ENCODE results near the gene PAN3.

PAN3 gene

DNA sequence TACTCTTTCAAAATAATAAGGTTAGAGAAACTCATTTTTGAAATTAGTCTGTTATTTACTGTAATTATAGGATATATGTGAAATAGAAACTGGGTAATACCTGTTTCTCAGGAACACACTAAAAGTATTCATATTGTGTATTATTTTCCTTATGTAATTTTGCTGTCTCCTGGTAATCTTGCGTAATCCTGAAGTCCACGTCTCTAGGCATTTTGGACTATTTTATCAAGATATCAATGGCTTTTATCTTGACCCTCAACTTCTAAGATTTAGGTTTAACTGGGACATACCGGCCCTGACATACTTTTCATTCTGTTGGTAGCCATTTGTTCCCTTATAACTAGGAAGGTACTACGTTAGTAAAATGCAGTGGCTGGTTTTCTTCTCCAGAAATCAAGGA is 80.3 kb downstream of the PAN3 start:
- H4K12ac ChIP-seq (ENCODE audit: low read depth, low read length): no peak overlapping the region
- no peak overlapping the region for H2AFZ ChIP-seq (ENCODE audit: insufficient read depth, low read length, poor library complexity)
- no CpG with 5 or more reads among the region's 4 CpGs for WGBS (ENCODE audit: extremely low coverage, insufficient coverage, insufficient read length)
- H2AK5ac ChIP-seq (ENCODE audit: low read length): no peak overlapping the region
- no peaks in the 10 kb centered on the region for H3K4me1 ChIP-seq (ENCODE audit: control insufficient read depth in 1 of 2, insufficient read depth in 2 of 2, low read length in 2 of 2)
- H2BK5ac ChIP-seq (ENCODE audit: low read depth, low read length, poor library complexity): no peak overlapping the region
- no peak overlapping the region for H2BK12ac ChIP-seq (ENCODE audit: low read length)
- no peak overlapping the region for H3K27ac ChIP-seq (ENCODE audit: low read depth, low read length)
- H3K79me1 ChIP-seq (ENCODE audit: low read length): no peaks in the 10 kb centered on the region
- no peak overlapping the region for H3K18ac ChIP-seq (ENCODE audit: low read length)
- H3K79me2 ChIP-seq (ENCODE audit: control insufficient read depth, insufficient read depth, low read length, poor library complexity): no peaks in the 10 kb centered on the region
- H3K4ac ChIP-seq (ENCODE audit: low read depth, low read length): no peak overlapping the region
- no peak overlapping the region for H3K9ac ChIP-seq (ENCODE audit: low read length)
- H3K36me3 ChIP-seq (ENCODE audit: control insufficient read depth in 1 of 2, insufficient read depth in 2 of 2, low read length in 2 of 2): peaks cover 2 to 4% of the 10 kb centered on the region in 2 experiments
- H2BK120ac ChIP-seq (ENCODE audit: insufficient read depth, low read length, poor library complexity): no peak overlapping the region
- no peak overlapping the region for H4K91ac ChIP-seq (ENCODE audit: low read depth, low read length)
- peak in 1 of 2 donors; percentile 75 for DNase-seq
- no peak overlapping the region for H3K14ac ChIP-seq (ENCODE audit: low read length)
- no peaks in the 10 kb centered on the region for H3K9me3 ChIP-seq (ENCODE audit: insufficient read depth, low read depth, low read length)
- no peak overlapping the region for H4K8ac ChIP-seq (ENCODE audit: low read depth, low read length)
- no peak overlapping the region for H3K4me2 ChIP-seq (ENCODE audit: low read length)
- no peak overlapping the region for H3K4me3 ChIP-seq (ENCODE audit: low read depth, low read length)
- no peaks in the 10 kb centered on the region for H3K27me3 ChIP-seq (ENCODE audit: insufficient read depth, low read length)
- H3K23ac ChIP-seq (ENCODE audit: low read length): no peak overlapping the region

DNA sequence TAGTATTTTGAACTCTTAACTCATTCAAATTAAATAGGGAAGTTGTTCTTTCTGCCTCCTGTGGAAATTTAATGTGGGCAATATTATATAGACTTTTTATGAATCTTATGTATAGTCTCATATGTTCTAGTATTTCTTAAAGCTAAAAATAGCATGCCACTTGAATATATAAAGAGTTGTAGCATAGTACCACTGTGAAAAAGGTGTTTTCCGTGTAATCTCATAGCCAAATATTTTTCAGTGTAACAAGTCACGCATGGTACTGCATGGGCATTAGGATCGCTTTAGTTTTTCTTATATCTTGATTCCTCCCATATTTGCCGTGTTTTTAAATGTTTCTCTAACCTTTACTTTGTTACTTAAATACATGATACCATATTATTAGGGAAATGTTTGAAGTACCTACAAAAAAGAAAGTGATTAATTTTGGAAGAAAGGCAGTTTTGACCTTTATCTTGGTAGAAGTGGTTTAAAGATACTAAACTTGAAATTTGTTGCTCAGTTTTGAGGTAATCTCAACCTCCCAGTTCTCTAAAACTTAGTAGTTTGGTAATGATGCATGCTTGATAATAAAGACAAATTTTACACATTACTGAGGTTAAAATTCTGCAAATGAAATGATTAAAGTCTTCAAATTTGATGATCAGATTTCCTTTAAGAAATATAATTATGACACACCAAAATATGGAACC is 81.2 kb downstream of the PAN3 start:
- no peaks in the 10 kb centered on the region for H3K79me2 ChIP-seq (ENCODE audit: control insufficient read depth, insufficient read depth, low read length, poor library complexity)

DNA sequence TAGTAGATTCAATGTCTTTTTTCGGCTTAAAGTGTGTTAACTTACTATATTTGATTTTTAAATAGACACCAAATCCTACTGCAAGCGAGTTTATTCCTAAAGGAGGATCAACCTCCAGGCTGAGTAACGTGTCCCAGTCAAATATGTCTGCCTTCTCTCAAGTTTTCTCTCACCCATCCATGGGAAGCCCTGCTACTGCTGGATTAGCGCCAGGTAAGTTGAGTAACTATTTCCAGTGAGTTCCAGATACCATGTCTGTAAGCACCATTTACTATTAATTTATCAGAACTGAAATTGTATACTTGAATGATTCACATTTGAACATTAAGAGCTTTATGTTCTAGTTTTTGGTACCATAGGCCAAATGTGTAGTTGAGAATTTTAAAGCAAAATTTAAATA is 81.8 kb downstream of the PAN3 start:
- Histone ChIP-seq H2BK5ac (ENCODE audit: low read depth, low read length, poor library complexity) (no peak overlapping the region), H3K27ac (ENCODE audit: low read depth, low read length) (no peak overlapping the region), H3K14ac (ENCODE audit: low read length) (no peak overlapping the region), H3K23ac (ENCODE audit: low read length) (no peak overlapping the region), H2AK5ac (ENCODE audit: low read length) (no peak overlapping the region), H3K36me3 (ENCODE audit: control insufficient read depth in 1 of 2, insufficient read depth in 2 of 2, low read length in 2 of 2) (peaks cover 0 to 1% of the 10 kb centered on the region in 2 experiments), H2BK12ac (ENCODE audit: low read length) (no peak overlapping the region), H3K4ac (ENCODE audit: low read depth, low read length) (no peak overlapping the region), H3K4me2 (ENCODE audit: low read length) (no peak overlapping the region), H3K9ac (ENCODE audit: low read length) (no peak overlapping the region), H4K91ac (ENCODE audit: low read depth, low read length) (no peak overlapping the region), H3K27me3 (ENCODE audit: insufficient read depth, low read length) (no peaks in the 10 kb centered on the region), H2BK120ac (ENCODE audit: insufficient read depth, low read length, poor library complexity) (no peak overlapping the region), H4K8ac (ENCODE audit: low read depth, low read length) (no peak overlapping the region), H3K4me3 (ENCODE audit: low read depth, low read length) (no peak overlapping the region), H3K4me1 (ENCODE audit: control insufficient read depth in 1 of 2, insufficient read depth in 2 of 2, low read length in 2 of 2) (no peaks in the 10 kb centered on the region), H3K79me1 (ENCODE audit: low read length) (no peaks in the 10 kb centered on the region), H2AFZ (ENCODE audit: insufficient read depth, low read length, poor library complexity) (no peak overlapping the region), H3K79me2 (ENCODE audit: control insufficient read depth, insufficient read depth, low read length, poor library complexity) (no peaks in the 10 kb centered on the region), H4K12ac (ENCODE audit: low read depth, low read length) (no peak overlapping the region), H3K9me3 (ENCODE audit: insufficient read depth, low read depth, low read length) (no peaks in the 10 kb centered on the region), H3K18ac (ENCODE audit: low read length) (no peak overlapping the region)
- no peak for DNase-seq
- WGBS (ENCODE audit: extremely low coverage, insufficient coverage, insufficient read length): no CpG with 5 or more reads among the region's 4 CpGs

More for the DNA sequence above, 81.2 kb downstream of the PAN3 start:
- no peaks in the 10 kb centered on the region for H3K79me1 ChIP-seq (ENCODE audit: low read length)
- no peak overlapping the region for H2AFZ ChIP-seq (ENCODE audit: insufficient read depth, low read length, poor library complexity)
- no peak overlapping the region for H3K18ac ChIP-seq (ENCODE audit: low read length)
- H4K8ac ChIP-seq (ENCODE audit: low read depth, low read length): no peak overlapping the region
- H3K27me3 ChIP-seq (ENCODE audit: insufficient read depth, low read length): no peaks in the 10 kb centered on the region
- H2BK5ac ChIP-seq (ENCODE audit: low read depth, low read length, poor library complexity): no peak overlapping the region
- no peak overlapping the region for H2AK5ac ChIP-seq (ENCODE audit: low read length)
- WGBS (ENCODE audit: extremely low coverage, insufficient coverage, insufficient read length): no CpG with 5 or more reads among the region's 4 CpGs
- peaks cover 2 to 4% of the 10 kb centered on the region in 2 experiments for H3K36me3 ChIP-seq (ENCODE audit: control insufficient read depth in 1 of 2, insufficient read depth in 2 of 2, low read length in 2 of 2)
- H3K4me3 ChIP-seq (ENCODE audit: low read depth, low read length): no peak overlapping the region
- H2BK120ac ChIP-seq (ENCODE audit: insufficient read depth, low read length, poor library complexity): no peak overlapping the region
- H3K9me3 ChIP-seq (ENCODE audit: insufficient read depth, low read depth, low read length): no peaks in the 10 kb centered on the region
- H3K9ac ChIP-seq (ENCODE audit: low read length): no peak overlapping the region
- H3K4me2 ChIP-seq (ENCODE audit: low read length): no peak overlapping the region
- no peak overlapping the region for H3K14ac ChIP-seq (ENCODE audit: low read length)
- DNase-seq: no peak
- H2BK12ac ChIP-seq (ENCODE audit: low read length): no peak overlapping the region
- no peak overlapping the region for H3K23ac ChIP-seq (ENCODE audit: low read length)
- no peak overlapping the region for H3K27ac ChIP-seq (ENCODE audit: low read depth, low read length)
- H3K4ac ChIP-seq (ENCODE audit: low read depth, low read length): no peak overlapping the region
- no peak overlapping the region for H4K91ac ChIP-seq (ENCODE audit: low read depth, low read length)
- H4K12ac ChIP-seq (ENCODE audit: low read depth, low read length): no peak overlapping the region
- H3K4me1 ChIP-seq (ENCODE audit: control insufficient read depth in 1 of 2, insufficient read depth in 2 of 2, low read length in 2 of 2): no peaks in the 10 kb centered on the region

DNA sequence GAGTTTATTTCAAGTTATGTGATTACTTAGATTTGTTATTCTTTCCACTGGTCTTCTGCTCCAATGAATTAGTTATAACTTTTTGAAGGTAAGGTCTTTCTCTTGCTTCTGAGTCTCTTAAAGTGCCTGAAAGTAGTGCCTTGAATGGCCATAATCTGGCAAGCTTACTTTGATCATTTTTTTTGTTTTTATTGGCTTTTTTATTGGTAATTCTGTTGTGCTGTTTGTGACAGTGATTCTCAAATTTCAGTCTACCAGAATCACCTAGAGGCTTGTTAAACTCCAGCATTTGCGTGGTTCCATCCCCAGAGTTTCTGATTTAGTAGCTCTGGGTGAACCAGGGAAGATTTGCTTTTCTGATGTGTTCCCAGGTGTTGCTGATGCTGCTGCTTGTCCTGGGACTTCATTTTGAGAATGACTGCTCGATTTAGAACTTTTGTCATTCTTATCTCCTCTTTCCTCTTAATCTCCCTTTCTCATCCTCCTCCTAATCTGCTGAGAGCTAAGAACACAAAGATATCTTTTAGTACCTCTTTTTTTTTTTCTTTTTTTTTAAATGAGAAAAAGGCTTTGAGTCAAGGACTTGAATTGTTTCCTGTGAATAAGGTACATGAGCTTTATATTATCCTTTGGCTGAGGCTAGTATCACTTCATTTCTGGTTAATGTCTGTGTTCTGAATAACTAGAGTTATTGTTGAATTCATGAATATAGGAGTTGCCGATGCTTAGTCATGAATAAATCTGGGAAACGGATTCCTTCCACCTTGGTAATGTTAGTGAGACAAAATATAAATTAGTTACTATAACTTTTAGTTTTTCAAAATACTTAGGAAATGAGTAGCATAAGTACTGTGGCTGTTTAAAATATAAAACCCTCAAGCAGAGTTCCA is 91.4 kb downstream of the PAN3 start:
- H4K8ac ChIP-seq (ENCODE audit: low read depth, low read length): no peak overlapping the region
- DNase-seq: no peak
- no peak overlapping the region for H3K18ac ChIP-seq (ENCODE audit: low read length)
- no peak overlapping the region for H4K12ac ChIP-seq (ENCODE audit: low read depth, low read length)
- no peaks in the 10 kb centered on the region for H3K36me3 ChIP-seq (ENCODE audit: control insufficient read depth in 1 of 2, insufficient read depth in 2 of 2, low read length in 2 of 2)
- H3K27me3 ChIP-seq (ENCODE audit: insufficient read depth, low read length): no peaks in the 10 kb centered on the region
- no peaks in the 10 kb centered on the region for H3K4me1 ChIP-seq (ENCODE audit: control insufficient read depth in 1 of 2, insufficient read depth in 2 of 2, low read length in 2 of 2)
- H3K4me2 ChIP-seq (ENCODE audit: low read length): no peak overlapping the region
- no peak overlapping the region for H2BK12ac ChIP-seq (ENCODE audit: low read length)
- H3K14ac ChIP-seq (ENCODE audit: low read length): no peak overlapping the region
- H3K9ac ChIP-seq (ENCODE audit: low read length): no peak overlapping the region
- H3K4ac ChIP-seq (ENCODE audit: low read depth, low read length): no peak overlapping the region
- WGBS (ENCODE audit: extremely low coverage, insufficient coverage, insufficient read length): no CpG with 5 or more reads among the region's 4 CpGs
- H2BK5ac ChIP-seq (ENCODE audit: low read depth, low read length, poor library complexity): no peak overlapping the region
- no peak overlapping the region for H2AK5ac ChIP-seq (ENCODE audit: low read length)
- H3K27ac ChIP-seq (ENCODE audit: low read depth, low read length): no peak overlapping the region
- H3K9me3 ChIP-seq (ENCODE audit: insufficient read depth, low read depth, low read length): no peaks in the 10 kb centered on the region
- H3K23ac ChIP-seq (ENCODE audit: low read length): no peak overlapping the region
- H3K4me3 ChIP-seq (ENCODE audit: low read depth, low read length): no peak overlapping the region
- no peak overlapping the region for H2AFZ ChIP-seq (ENCODE audit: insufficient read depth, low read length, poor library complexity)
- no peak overlapping the region for H2BK120ac ChIP-seq (ENCODE audit: insufficient read depth, low read length, poor library complexity)
- no peaks in the 10 kb centered on the region for H3K79me2 ChIP-seq (ENCODE audit: control insufficient read depth, insufficient read depth, low read length, poor library complexity)
- no peaks in the 10 kb centered on the region for H3K79me1 ChIP-seq (ENCODE audit: low read length)
- no peak overlapping the region for H4K91ac ChIP-seq (ENCODE audit: low read depth, low read length)

Measured in trophoblast cell (in vitro differentiated cells and primary cell).